GM12891 (cell line): ENCODE measurements around the gene HNRNPA2B1.

Experiments
- PAX5 ChIP-seq: IDR thresholded peaks from 2 replicates; pipeline ENCODE4 v1.6.1; 2011; ENCODE audit warnings: low read length, moderate library complexity, mild to moderate bottlenecking; ENCODE audit not compliant: insufficient read depth, severe bottlenecking
- POLR2A ChIP-seq: IDR thresholded peaks from 2 replicates; pipeline ENCODE4 v1.6.1; 2011; ENCODE audit warnings: low read depth, low read length, control low read depth
- POLR2AphosphoS5 ChIP-seq: IDR thresholded peaks from 2 replicates; pipeline ENCODE4 v1.6.1; 2011; ENCODE audit warnings: low read depth, low read length, control low read depth
- SPI1 ChIP-seq: IDR thresholded peaks from 2 replicates; pipeline ENCODE4 v1.6.1; 2011; ENCODE audit warnings: low read depth, low read length, control low read depth
- TAF1 ChIP-seq: IDR thresholded peaks from 2 replicates; pipeline ENCODE4 v1.6.1; 2011; ENCODE audit warnings: low read depth, low read length, control low read depth

GRCh38 chr7:26182706-26183105 lies 17.8 kb downstream of the HNRNPA2B1 start:
- TF ChIP-seq TAF1 (no peak), POLR2AphosphoS5 (peak; percentile 13; the same call in 1 of the 2 replicates), POLR2A (0 out of 2 replicates have a peak, but pooled peaks have one; percentile 9), PAX5 (no peak), SPI1 (no peak)
